ENCODE measurements around the gene SLC22A17. TPM values are rescaled to one million over a fixed set of nuclear protein-coding genes. Genes with fewer than 3 reads are reported as not detected.

Gene SLC22A17
- total and polyA plus RNA-seq, 4 donors, result 1.1 to 14.6 (median 2.6) TPM

GRCh38 chr14:23385244-23385641, 32.6 kb upstream of the SLC22A17 start:
- 90% methylated on average over 2 of the region's 2 CpGs for WGBS
- Histone ChIP-seq H3K9me3 (ENCODE audit: control insufficient read depth in 4 of 4, low read length in 3 of 4) (no peaks in the 10 kb centered on the region), H3K9ac (ENCODE audit: low read depth in 1 of 2, low read length in 2 of 2) (no peak overlapping the region), H3K27me3 (ENCODE audit: control insufficient read depth in 4 of 4, insufficient read depth in 4 of 4, low read length in 3 of 4) (no peaks in the 10 kb centered on the region), H3K4me3 (ENCODE audit: low read depth in 1 of 3, low read length in 3 of 3) (no peak overlapping the region), H3K27ac (ENCODE audit: low read depth in 1 of 2, low read length in 2 of 2) (no peak overlapping the region), H3K36me3 (ENCODE audit: control insufficient read depth in 4 of 4, insufficient read depth in 3 of 4, low read depth in 1 of 4, low read length in 3 of 4) (no peaks in the 10 kb centered on the region), H3K4me1 (ENCODE audit: control insufficient read depth in 4 of 4, insufficient read depth in 4 of 4, low read length in 3 of 4) (no peaks in the 10 kb centered on the region)
- no peak for TF ChIP-seq REST (IDR thresholded peaks at IDR 0.05)
- no peak for TF ChIP-seq RAD21 (IDR thresholded peaks at IDR 0.05)
- TF ChIP-seq SP1 (IDR thresholded peaks at IDR 0.05), result no peak
- no peak for TF ChIP-seq YY1 (IDR thresholded peaks at IDR 0.05)
- no peak for TF ChIP-seq FOXA1 (IDR thresholded peaks at IDR 0.05)
- no peak for TF ChIP-seq MAX (IDR thresholded peaks at IDR 0.05)
- no peak for TF ChIP-seq HNF4A (conservative IDR thresholded peaks at IDR 0.05)
- no peak for TF ChIP-seq ZBTB33 (IDR thresholded peaks at IDR 0.05)
- no peak for TF ChIP-seq TAF1 (conservative IDR thresholded peaks at IDR 0.05)
- no peak for TF ChIP-seq RXRA (IDR thresholded peaks at IDR 0.05)
- no peak for TF ChIP-seq JUND (IDR thresholded peaks at IDR 0.05)
- no peak for TF ChIP-seq GABPA (IDR thresholded peaks at IDR 0.05 in 1 of 2, conservative IDR thresholded peaks at IDR 0.05 in 1 of 2)
- no peak for TF ChIP-seq HNF4G (IDR thresholded peaks at IDR 0.05)
- TF ChIP-seq NR2F2 (IDR thresholded peaks at IDR 0.05), result no peak
- DNase-seq (ENCODE audit: low spot score), result no peak

GRCh38 chr14:23384364-23385080, 31.8 kb upstream of the SLC22A17 start:
- Histone ChIP-seq H3K27me3 (ENCODE audit: control insufficient read depth in 4 of 4, insufficient read depth in 4 of 4, low read length in 3 of 4) (no peaks in the 10 kb centered on the region), H3K4me3 (ENCODE audit: low read depth in 1 of 3, low read length in 3 of 3) (no peak overlapping the region), H3K9ac (ENCODE audit: low read depth in 1 of 2, low read length in 2 of 2) (no peak overlapping the region), H3K36me3 (ENCODE audit: control insufficient read depth in 4 of 4, insufficient read depth in 3 of 4, low read depth in 1 of 4, low read length in 3 of 4) (no peaks in the 10 kb centered on the region), H3K27ac (ENCODE audit: low read depth in 1 of 2, low read length in 2 of 2) (no peak overlapping the region), H3K9me3 (ENCODE audit: control insufficient read depth in 4 of 4, low read length in 3 of 4) (no peaks in the 10 kb centered on the region), H3K4me1 (ENCODE audit: control insufficient read depth in 4 of 4, insufficient read depth in 4 of 4, low read length in 3 of 4) (no peaks in the 10 kb centered on the region)
- 88% methylated on average over 29 of the region's 29 CpGs for WGBS
- DNase-seq (ENCODE audit: low spot score), result no peak
- no peak for TF ChIP-seq TAF1 (conservative IDR thresholded peaks at IDR 0.05)
- no peak for TF ChIP-seq NR2F2 (IDR thresholded peaks at IDR 0.05)
- no peak for TF ChIP-seq HNF4A (conservative IDR thresholded peaks at IDR 0.05)
